B cell (primary cell): ENCODE data around the gene LRRC45. TPM values are rescaled to one million over a fixed set of nuclear protein-coding genes. Genes with fewer than 3 reads are reported as not detected.

Experiments used
- ATAC-seq: fragments of 200-7000 bp; cut with Tn5 transposase; one replicate; pipeline ENCODE4 v1.10.0; 2021; ENCODE audit warnings: low read depth, mild to moderate bottlenecking, moderate number of reproducible peaks, moderate library complexity
- CTCF ChIA-PET: fragments of 350-600 bp; sonication (Branson Sonifier 250); formaldehyde crosslinking; loops from one replicate; lab custom pipeline; 2021; ENCODE audit warnings: antibody characterized with exemption, inconsistent platforms; lab: Charles Lee
- POLR2A ChIA-PET: fragments of 350-600 bp; sonication (Branson Sonifier 250); formaldehyde crosslinking; loops from one replicate; lab custom pipeline; 2021; ENCODE audit warnings: antibody characterized with exemption; lab: Charles Lee
- DNase-seq: peaks from one replicate; pipeline ENCODE4 v3.0.0; 2013
- H2AFZ ChIP-seq: 2 replicates; pipeline ENCODE4 v1.6.1; 2012; ENCODE audit warnings: mild to moderate bottlenecking, low read depth, low read length; ENCODE audit not compliant: insufficient read depth, poor library complexity, severe bottlenecking
- H3K27ac ChIP-seq, 2 donors: 1 replicate in 1 of 2; 2 replicates in 1 of 2; pipeline ENCODE4 v1.5.1; 2012 to 2013; ENCODE audit warnings: low read length in 2 of 2, mild to moderate bottlenecking in 2 of 2, moderate library complexity in 1 of 2
- H3K27me3 ChIP-seq, 4 experiments: fragments of 200-600 bp in 1 of 4; sonication (generic) in 1 of 4; replicated peaks in 1 of 4; 1 replicate in 2 of 4; 2 replicates in 2 of 4; pipeline versions ENCODE4 v1.6.1 to v1.7.0; 2013 to 2016; ENCODE audit warnings: low read length in 3 of 4, mild to moderate bottlenecking in 2 of 4, mixed read lengths in 1 of 4, moderate library complexity in 1 of 4; ENCODE audit not compliant: insufficient read depth in 4 of 4, control insufficient read depth in 3 of 4; ENCODE audit errors: control extremely low read depth in 1 of 4
- H3K36me3 ChIP-seq, 2 experiments: replicated peaks in 1 of 2; 1 replicate in 1 of 2; 2 replicates in 1 of 2; pipeline versions ENCODE4 v1.6.1 to v1.7.1; 2013; ENCODE audit warnings: low read length in 1 of 2; ENCODE audit not compliant: insufficient read depth in 2 of 2, control insufficient read depth in 1 of 2; ENCODE audit errors: control extremely low read depth in 1 of 2, extremely low read depth in 1 of 2
- H3K4me1 ChIP-seq, 2 donors: fragments of 200-600 bp in 1 of 2; sonication (generic) in 1 of 2; 1 replicate in 1 of 2; 2 replicates in 1 of 2; pipeline versions ENCODE4 v1.5.1 to v1.6.1; 2013 to 2017; ENCODE audit warnings: low read length in 2 of 2; ENCODE audit not compliant: control insufficient read depth in 2 of 2, insufficient read depth in 2 of 2
- H3K4me2 ChIP-seq: replicated peaks from 2 replicates; pipeline ENCODE3; 2012; ENCODE audit warnings: mild to moderate bottlenecking, low read depth, low read length; ENCODE audit not compliant: poor library complexity, severe bottlenecking
- H3K4me3 ChIP-seq, 5 experiments: fragments of 200-600 bp in 1 of 5; sonication (generic) in 1 of 5; 1 replicate in 3 of 5; 2 replicates in 2 of 5; pipeline versions ENCODE4 v1.5.1 to v1.7.0; 2011 to 2016; ENCODE audit warnings: low read length in 4 of 5, mild to moderate bottlenecking in 4 of 5, low read depth in 2 of 5, control low read depth in 1 of 5, moderate library complexity in 1 of 5; ENCODE audit not compliant: insufficient read depth in 1 of 5; ENCODE audit errors: control extremely low read depth in 1 of 5, extremely low read depth in 1 of 5
- H3K79me2 ChIP-seq: fragments of 200-600 bp; sonication (generic); one replicate; pipeline ENCODE4 v1.6.0; 2016; ENCODE audit warnings: low read length; ENCODE audit not compliant: control insufficient read depth, insufficient read depth
- H3K9ac ChIP-seq: fragments of 200-600 bp; sonication (generic); 2 replicates; pipeline ENCODE4 v1.6.1; 2017; ENCODE audit warnings: mild to moderate bottlenecking, low read length, moderate library complexity
- H3K9me3 ChIP-seq, 3 donors: one replicate each; pipeline versions ENCODE4 v1.6.1 to v1.7.1; 2013; ENCODE audit warnings: low read length in 2 of 3; ENCODE audit not compliant: control insufficient read depth in 2 of 3, insufficient read depth in 1 of 3; ENCODE audit errors: control extremely low read depth in 1 of 3
- H4K20me1 ChIP-seq: 2 replicates; pipeline ENCODE4 v1.6.0; 2012; ENCODE audit warnings: mild to moderate bottlenecking, low read length; ENCODE audit not compliant: insufficient read depth, control insufficient read depth, poor library complexity, severe bottlenecking
- H3K27ac Mint-ChIP-seq: one replicate; pipeline ENCODE4 v1.8.0; 2021; ENCODE audit warnings: mixed read lengths
- H3K27me3 Mint-ChIP-seq: one replicate; pipeline ENCODE4 v1.8.0; 2021; ENCODE audit warnings: mixed read lengths
- H3K4me1 Mint-ChIP-seq: one replicate; pipeline ENCODE4 v1.8.0; 2021; ENCODE audit warnings: mixed read lengths
- H3K4me3 Mint-ChIP-seq: one replicate; pipeline ENCODE4 v1.8.0; 2021; ENCODE audit warnings: mixed read lengths
- H3K9me3 Mint-ChIP-seq: one replicate; pipeline ENCODE4 v1.8.0; 2022; ENCODE audit warnings: mixed read lengths; ENCODE audit not compliant: insufficient read depth
- EZH2 ChIP-seq: IDR thresholded peaks from 2 replicates; pipeline ENCODE4 v1.6.1; 2012; ENCODE audit warnings: borderline replicate concordance, low read depth, mild to moderate bottlenecking, moderate library complexity, low read length; ENCODE audit not compliant: insufficient read depth, poor library complexity, severe bottlenecking
- WGBS: methylation state at CpG from one replicate; pipeline ENCODE4 v1.1.5; 2013; ENCODE audit warnings: missing lambda C conversion rate; ENCODE audit not compliant: insufficient coverage; 5-methylcytosine and 5-hydroxymethylcytosine counted together
- intact Hi-C: fragments of 100-400 bp; cut with micrococcal nuclease; formaldehyde crosslinking; loops from one replicate; pipeline ENCODE4 v1.10.0; 2022
- polyA plus RNA-seq: library from polyadenylated mRNA; depleted of rRNA; stranded (reverse); fragments of >200 nt; gene quantifications from 2 replicates; pipeline ENCODE4 v1.2.3, GENCODE V29; 2012
- total RNA-seq, 2 donors: library from RNA; stranded (reverse); fragments of 120-200 nt in 1 of 2; gene quantifications; 1 replicate in 1 of 2; 2 replicates in 1 of 2; pipeline versions ENCODE4 v1.2.3 to v1.2.4, GENCODE V29; 2013 to 2022
- TF ChIP-seq, protein P1 (sequence below): fragments of 200-600 bp; IDR thresholded peaks from one replicate; pipeline ENCODE4 v1.8.0; 2022; ENCODE audit warnings: antibody characterized with exemption, mild to moderate bottlenecking

LRRC45 gene
- total and polyA plus RNA-seq, 2 donors (not counting 1 experiment from before 2014, with no cell fraction given), result 19.4 to 19.6 TPM

DNA sequence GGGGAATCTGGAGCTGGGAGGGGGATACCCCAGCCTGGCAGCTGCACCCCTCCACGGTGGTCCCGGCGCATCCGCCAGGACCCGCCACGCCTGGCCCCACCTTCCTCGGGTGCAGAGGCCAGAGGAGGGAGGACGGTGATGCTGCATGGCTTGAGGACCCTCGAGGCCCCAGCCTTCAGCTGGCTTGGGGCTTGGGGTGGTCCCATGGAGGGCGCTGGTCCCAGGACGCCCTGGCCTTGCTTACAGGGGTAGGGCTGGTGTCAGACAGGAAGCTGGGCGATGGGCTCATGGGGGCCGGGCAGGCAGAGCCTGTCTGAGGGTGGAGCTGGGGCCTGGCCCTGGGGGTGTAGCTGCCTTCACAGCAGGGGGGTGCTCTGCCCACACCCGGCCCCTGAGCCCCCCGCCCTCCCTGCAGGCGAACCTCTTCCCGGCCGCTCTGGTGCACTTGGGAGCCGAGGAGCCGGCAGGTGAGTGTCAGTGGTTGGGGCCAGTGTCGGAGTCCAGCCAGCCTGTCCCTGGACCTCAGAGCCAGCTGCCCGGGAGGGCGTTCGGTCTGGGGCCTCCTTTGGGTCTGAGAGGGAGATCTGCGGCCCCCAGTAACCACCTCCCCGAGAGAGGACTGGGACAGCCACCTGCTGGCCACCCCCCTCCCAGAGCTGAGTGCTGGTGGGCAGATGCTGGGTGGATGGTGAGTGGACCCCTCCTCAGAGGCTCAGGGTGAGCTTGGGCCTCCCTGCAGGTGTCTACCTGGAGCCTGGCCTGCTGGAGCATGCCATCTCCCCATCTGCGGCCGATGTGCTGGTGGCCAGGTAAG, 6.8 kb upstream of the LRRC45 start:
- no peak overlapping the region for H3K27ac Mint-ChIP-seq
- peaks cover 2% of the 10 kb centered on the region for H3K4me1 Mint-ChIP-seq
- Histone ChIP-seq H3K36me3 (peaks cover 0 to 9% of the 10 kb centered on the region in 2 experiments), H3K27me3 (no peaks in the 10 kb centered on the region), H3K9ac (no peak overlapping the region), H3K4me3 (no peak overlapping the region), H4K20me1 (peaks cover 13% of the 10 kb centered on the region), H3K27ac (no peak overlapping the region), H3K4me2 (no peak overlapping the region), H3K9me3 (no peaks in the 10 kb centered on the region), H3K79me2 (no peaks in the 10 kb centered on the region), H3K4me1 (peaks cover 0 to 11% of the 10 kb centered on the region in 2 donors), H2AFZ (no peak overlapping the region)
- no peak for DNase-seq
- TF ChIP-seq, protein P1, sequence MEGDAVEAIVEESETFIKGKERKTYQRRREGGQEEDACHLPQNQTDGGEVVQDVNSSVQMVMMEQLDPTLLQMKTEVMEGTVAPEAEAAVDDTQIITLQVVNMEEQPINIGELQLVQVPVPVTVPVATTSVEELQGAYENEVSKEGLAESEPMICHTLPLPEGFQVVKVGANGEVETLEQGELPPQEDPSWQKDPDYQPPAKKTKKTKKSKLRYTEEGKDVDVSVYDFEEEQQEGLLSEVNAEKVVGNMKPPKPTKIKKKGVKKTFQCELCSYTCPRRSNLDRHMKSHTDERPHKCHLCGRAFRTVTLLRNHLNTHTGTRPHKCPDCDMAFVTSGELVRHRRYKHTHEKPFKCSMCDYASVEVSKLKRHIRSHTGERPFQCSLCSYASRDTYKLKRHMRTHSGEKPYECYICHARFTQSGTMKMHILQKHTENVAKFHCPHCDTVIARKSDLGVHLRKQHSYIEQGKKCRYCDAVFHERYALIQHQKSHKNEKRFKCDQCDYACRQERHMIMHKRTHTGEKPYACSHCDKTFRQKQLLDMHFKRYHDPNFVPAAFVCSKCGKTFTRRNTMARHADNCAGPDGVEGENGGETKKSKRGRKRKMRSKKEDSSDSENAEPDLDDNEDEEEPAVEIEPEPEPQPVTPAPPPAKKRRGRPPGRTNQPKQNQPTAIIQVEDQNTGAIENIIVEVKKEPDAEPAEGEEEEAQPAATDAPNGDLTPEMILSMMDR, result no peak
- no peak for TF ChIP-seq EZH2
- ChIA-PET CTCF (interaction anchor here (1.1 kb wide), 1 partner anchor 57 kb away, joined by 3 read pairs; no protein-coding TSS in a partner anchor), POLR2A (interaction anchor here (0.6 kb wide), 1 partner anchor 90 kb away, joined by 5 read pairs; no protein-coding TSS in a partner anchor)
- H3K9me3 Mint-ChIP-seq, result no peaks in the 10 kb centered on the region
- H3K27me3 Mint-ChIP-seq, result no peaks in the 10 kb centered on the region
- intact Hi-C loops, result no loop called here
- H3K4me3 Mint-ChIP-seq, result no peak overlapping the region
- ATAC-seq, result no peak
- 93% methylated on average over 25 of the region's 28 CpGs for WGBS

DNA sequence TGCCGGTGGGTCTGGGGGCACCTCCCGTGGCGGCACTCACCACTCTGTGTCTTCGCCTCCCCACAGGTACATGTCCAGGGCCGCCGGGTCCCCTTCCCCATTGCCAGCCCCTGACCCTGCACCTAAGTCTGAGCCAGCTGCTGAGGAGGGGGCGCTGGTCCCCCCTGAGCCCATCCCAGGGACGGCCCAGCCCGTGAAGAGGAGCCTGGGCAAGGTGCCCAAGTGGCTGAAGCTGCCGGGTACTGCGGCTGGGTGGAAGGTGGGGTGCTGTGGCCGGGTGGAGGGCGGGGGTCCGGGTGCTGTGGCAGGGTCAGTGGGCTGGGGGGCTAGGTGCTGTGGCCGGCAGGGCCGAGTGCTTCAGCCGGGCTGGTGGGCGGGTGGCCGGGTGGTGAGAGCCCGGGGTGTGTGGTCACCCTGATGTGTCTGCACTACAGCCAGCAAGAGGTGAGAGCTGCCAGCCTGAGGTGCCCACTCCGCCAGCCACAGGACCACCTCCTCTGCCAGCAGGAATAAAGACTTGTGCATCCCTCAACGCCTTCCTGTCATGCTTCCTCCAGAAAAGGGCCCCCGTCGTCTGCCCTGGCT, 6.1 kb upstream of the LRRC45 start:
- Histone ChIP-seq H3K4me3 (no peak overlapping the region), H2AFZ (no peak overlapping the region), H4K20me1 (peaks cover 20% of the 10 kb centered on the region), H3K27ac (no peak overlapping the region), H3K4me2 (no peak overlapping the region), H3K36me3 (peaks cover 0 to 7% of the 10 kb centered on the region in 2 experiments), H3K9me3 (no peaks in the 10 kb centered on the region), H3K9ac (no peak overlapping the region), H3K79me2 (peaks cover 4% of the 10 kb centered on the region), H3K4me1 (peaks cover 5 to 18% of the 10 kb centered on the region in 2 donors), H3K27me3 (no peaks in the 10 kb centered on the region)
- Mint-ChIP-seq H3K9me3 (no peaks in the 10 kb centered on the region), H3K4me1 (peaks cover 8% of the 10 kb centered on the region), H3K27me3 (no peaks in the 10 kb centered on the region), H3K4me3 (no peak overlapping the region), H3K27ac (no peak overlapping the region)
- ATAC-seq (no peak), DNase-seq (no peak)
- ChIA-PET CTCF (interaction anchor here (7.2 kb wide), 1 partner anchor 57 kb away, joined by 91 read pairs; no protein-coding TSS in a partner anchor), POLR2A (no interaction called here)
- intact Hi-C loops, result no loop called here
- WGBS, result 97% methylated on average over 22 of the region's 24 CpGs
- TF ChIP-seq EZH2, result no peak
- TF ChIP-seq, protein P1, result no peak
